Measurements from ENCODE around the gene TK1. TPM values are rescaled to one million over a fixed set of nuclear protein-coding genes. Genes with fewer than 3 reads are reported as not detected.
A peak's percentile ranks its signal among the peaks of the same experiment; 100 is the strongest.

The TK1 gene
- total and polyA plus RNA-seq, 11 donors: 0.29 to 21.7 (median 1.2) TPM

DNA sequence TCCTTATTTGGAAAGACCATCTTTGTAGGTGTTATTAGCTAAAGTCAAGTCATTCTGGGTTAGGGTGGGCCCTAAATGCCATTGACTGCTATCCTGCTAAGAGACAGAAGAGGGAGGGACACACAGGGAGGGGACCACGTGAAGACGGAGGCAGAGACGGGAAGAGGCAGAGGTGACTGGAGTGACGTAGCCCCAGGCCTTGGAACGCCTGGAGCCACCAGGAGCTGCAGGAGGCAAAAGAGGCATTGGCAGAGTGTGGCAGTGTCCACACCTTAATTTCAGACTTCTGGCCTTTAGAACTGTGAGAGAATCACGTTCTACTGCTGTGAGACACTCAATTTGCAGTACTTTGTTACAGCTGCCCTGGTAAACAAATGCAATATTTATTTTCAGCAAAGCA, 13.6 kb upstream of the TK1 start:
- TF ChIP-seq, protein P1, sequence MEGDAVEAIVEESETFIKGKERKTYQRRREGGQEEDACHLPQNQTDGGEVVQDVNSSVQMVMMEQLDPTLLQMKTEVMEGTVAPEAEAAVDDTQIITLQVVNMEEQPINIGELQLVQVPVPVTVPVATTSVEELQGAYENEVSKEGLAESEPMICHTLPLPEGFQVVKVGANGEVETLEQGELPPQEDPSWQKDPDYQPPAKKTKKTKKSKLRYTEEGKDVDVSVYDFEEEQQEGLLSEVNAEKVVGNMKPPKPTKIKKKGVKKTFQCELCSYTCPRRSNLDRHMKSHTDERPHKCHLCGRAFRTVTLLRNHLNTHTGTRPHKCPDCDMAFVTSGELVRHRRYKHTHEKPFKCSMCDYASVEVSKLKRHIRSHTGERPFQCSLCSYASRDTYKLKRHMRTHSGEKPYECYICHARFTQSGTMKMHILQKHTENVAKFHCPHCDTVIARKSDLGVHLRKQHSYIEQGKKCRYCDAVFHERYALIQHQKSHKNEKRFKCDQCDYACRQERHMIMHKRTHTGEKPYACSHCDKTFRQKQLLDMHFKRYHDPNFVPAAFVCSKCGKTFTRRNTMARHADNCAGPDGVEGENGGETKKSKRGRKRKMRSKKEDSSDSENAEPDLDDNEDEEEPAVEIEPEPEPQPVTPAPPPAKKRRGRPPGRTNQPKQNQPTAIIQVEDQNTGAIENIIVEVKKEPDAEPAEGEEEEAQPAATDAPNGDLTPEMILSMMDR (IDR thresholded peaks at IDR 0.05): no peak
- TF ChIP-seq POLR2A (IDR thresholded peaks at IDR 0.05): no peak
- H3K36me3 ChIP-seq: peaks cover 0 to 44% (median 11%) of the 10 kb centered on the region in 9 donors
- WGBS, 4 donors: 89 to 94% (median 92%) methylated on average over 6 of the region's 6 CpGs
- no peaks in the 10 kb centered on the region for H3K9me3 ChIP-seq
- intact Hi-C loops (cut with DNase I): no loop called here
- no peaks in the 10 kb centered on the region for H3K27me3 ChIP-seq
- H3K27ac ChIP-seq: no peak overlapping the region
- H3K4me1 ChIP-seq: peaks cover 0 to 8% (median 0%) of the 10 kb centered on the region in 12 donors
- DNase-seq (no peak), ATAC-seq (no peak)
- H3K4me3 ChIP-seq: no peak overlapping the region

DNA sequence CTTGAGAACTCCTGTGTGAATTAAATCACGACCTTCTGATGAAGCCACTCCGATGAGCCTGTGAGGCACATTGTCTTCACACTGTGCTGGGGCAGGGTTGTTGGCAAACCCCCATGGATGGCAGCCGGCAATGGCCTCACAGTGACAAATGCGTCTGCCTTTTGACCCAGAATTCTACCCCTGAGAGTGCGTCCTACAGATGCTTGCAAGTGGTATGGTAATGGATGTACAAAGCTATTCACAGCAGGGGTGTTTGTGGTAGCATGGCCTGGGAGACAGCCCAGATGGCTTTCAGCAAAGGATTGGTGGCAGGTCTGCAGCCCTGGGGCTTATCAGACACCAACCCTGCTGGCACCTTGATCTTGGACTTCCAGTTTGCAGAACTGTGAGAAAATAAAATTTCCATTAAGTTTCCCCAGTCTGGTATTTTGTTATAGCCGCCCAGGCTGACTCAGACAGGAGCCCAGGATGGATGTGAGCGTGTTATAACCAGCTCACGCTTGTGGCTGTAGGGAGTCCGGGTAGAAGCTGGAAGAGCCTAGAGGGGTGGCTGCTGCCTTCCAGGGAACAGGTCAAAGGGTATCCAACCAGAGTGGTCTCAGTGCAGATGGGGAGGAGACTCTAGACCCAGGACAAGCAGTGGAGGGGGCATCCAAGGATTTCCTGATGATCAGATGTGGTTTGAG, 10.4 kb upstream of the TK1 start:
- DNase-seq: no peak
- Histone ChIP-seq H3K4me1 (no peaks in the 10 kb centered on the region), H3K4me3 (no peak overlapping the region), H3K9me3 (no peaks in the 10 kb centered on the region), H3K27ac (no peak overlapping the region), H3K36me3 (peaks cover 0 to 45% (median 25%) of the 10 kb centered on the region in 9 donors), H3K27me3 (no peaks in the 10 kb centered on the region)
- 79 to 83% (median 83%) methylated on average over 9 of the region's 9 CpGs for WGBS, 4 donors
- TF ChIP-seq, protein P1 (IDR thresholded peaks at IDR 0.05): no peak
- TF ChIP-seq POLR2A (IDR thresholded peaks at IDR 0.05): no peak
- intact Hi-C loops (cut with DNase I): no loop called here
- no peak for ATAC-seq

DNA sequence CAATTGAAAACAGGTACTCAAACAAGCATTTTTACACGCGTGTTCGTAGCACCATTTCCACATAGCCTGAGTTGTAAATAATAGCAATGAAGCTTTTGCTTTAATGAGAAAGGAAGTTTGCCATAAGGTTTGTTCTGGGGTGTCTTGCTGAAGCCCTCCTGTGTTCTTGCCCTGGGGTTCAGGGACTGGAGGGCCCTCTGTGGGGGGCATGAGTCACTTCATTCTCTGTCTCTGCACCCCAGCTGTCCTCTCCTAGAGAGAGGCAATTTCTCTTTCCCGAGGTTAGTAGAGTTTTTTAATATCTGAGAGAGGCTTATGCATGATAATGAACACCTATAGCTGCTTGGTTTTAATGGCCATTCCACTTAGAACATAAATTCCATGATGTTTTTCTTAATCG, 9.9 kb upstream of the TK1 start:
- H3K36me3 ChIP-seq: peaks cover 0 to 51% (median 28%) of the 10 kb centered on the region in 9 donors
- TF ChIP-seq POLR2A (IDR thresholded peaks at IDR 0.05): no peak
- TF ChIP-seq, protein P1 (IDR thresholded peaks at IDR 0.05): no peak
- no peaks in the 10 kb centered on the region for H3K27me3 ChIP-seq
- H3K9me3 ChIP-seq: no peaks in the 10 kb centered on the region
- no peak overlapping the region for H3K27ac ChIP-seq
- H3K4me1 ChIP-seq: no peaks in the 10 kb centered on the region
- DNase-seq (no peak), ATAC-seq (no peak)
- intact Hi-C loops (cut with DNase I): no loop called here
- 83 to 90% (median 88%) methylated on average over 5 of the region's 5 CpGs for WGBS, 4 donors
- no peak overlapping the region for H3K4me3 ChIP-seq

DNA sequence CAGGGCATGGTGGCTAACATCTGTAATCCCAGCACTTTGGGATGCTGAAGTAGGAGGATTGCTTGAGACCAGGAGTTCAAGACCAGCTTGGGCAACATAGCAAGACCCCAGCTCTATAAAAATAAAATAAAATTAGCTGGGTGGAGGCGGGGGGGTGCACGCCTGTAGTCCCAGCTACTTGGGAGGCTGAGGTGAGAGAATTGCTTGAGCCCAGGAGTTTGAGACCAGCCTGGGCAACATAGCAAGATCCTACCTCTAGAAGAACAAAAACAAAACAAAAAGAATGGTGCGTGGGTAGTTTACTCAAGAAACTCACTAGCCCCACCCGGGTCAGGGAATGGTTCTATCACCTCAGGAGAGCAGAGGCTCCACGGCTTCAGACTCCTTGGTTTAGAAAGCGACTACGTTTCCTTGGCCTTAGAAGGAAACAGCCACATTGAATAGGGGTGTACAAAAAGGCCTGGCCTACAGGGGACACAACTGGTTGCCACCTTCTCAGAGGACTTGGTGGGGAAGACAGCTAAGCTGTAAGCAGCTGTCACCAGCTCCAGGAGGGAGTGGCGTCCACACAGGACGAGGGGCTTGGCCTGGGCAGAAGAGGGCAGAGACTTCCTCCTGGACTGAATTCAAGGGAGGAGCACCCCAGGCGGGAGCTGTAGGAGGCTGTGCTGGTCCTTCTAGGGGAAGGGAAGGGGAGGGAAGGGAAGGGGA, 716 bp downstream of the TK1 start:
- Histone ChIP-seq H3K27me3 (no peaks in the 10 kb centered on the region), H3K27ac (peak overlapping the region in 2 of 12 donors; percentile 12 to 81), H3K4me1 (peaks cover 0 to 38% (median 10%) of the 10 kb centered on the region in 12 donors), H3K9me3 (no peaks in the 10 kb centered on the region), H3K36me3 (peaks cover 0 to 7% (median 3%) of the 10 kb centered on the region in 9 donors), H3K4me3 (peak overlapping the region in 7 of 12 donors; percentile 52 to 74 (median 59))
- WGBS, 4 donors: 54 to 63% (median 58%) methylated on average over 9 to 10 of the region's 10 CpGs
- intact Hi-C loops (cut with DNase I): loop anchor here in 1 of 10 donors (5.0 kb wide), 1 partner anchor 66 kb away; no protein-coding TSS in a partner anchor
- TF ChIP-seq, protein P1 (IDR thresholded peaks at IDR 0.05): no peak
- no peak for TF ChIP-seq POLR2A (IDR thresholded peaks at IDR 0.05)
- peak in 4 of 5 donors; percentile 50 to 79 (median 66) for DNase-seq
- ATAC-seq: peak in 3 of 4 donors; percentile 28 to 52 (median 51)

All from heart left ventricle (tissue), 16 donors.